ENCODE data around the gene APOBEC4. TPM values are rescaled to one million over a fixed set of nuclear protein-coding genes. Genes with fewer than 3 reads are reported as not detected.

APOBEC4 gene
- total and polyA plus RNA-seq, 2 of the 13 experiments (the other 11 are each of a cell fraction or from before 2014, with no cell fraction given) = not detected

GRCh38 chr1:183689762-183690204 is 36.7 kb upstream of the APOBEC4 start:
- ATAC-seq (no peak), DNase-seq (ENCODE audit: low spot score) (no peak), FAIRE-seq (no peak)
- intact Hi-C loops (cut with micrococcal nuclease; ENCODE audit: unreplicated experiment) = loop anchor here (10.0 kb wide), 1 partner anchor 55 kb away; the partner anchor contains the start of gene ARPC5
- H3K4me2 ChIP-seq (ENCODE audit: low read depth, low read length) = no peak overlapping the region
- H3K36me3 ChIP-seq (replicated peaks in 1 of 2; ENCODE audit: control insufficient read depth in 1 of 2, insufficient read depth in 2 of 2, low read length in 2 of 2) = no peaks in the 10 kb centered on the region
- no peak overlapping the region for H2AFZ ChIP-seq (ENCODE audit: low read length)
- no peaks in the 10 kb centered on the region for H4K20me1 ChIP-seq (ENCODE audit: insufficient read depth, low read length)
- BruUV-seq (replicated peaks) = no TSS peak
- H3K9ac ChIP-seq (ENCODE audit: insufficient read depth, low read depth, low read length) = no peak overlapping the region
- POLR2A ChIA-PET = no interaction called here
- TF ChIP-seq CEBPB (IDR thresholded peaks at IDR 0.05; ENCODE audit: borderline replicate concordance, low read depth, low read length) = peak; percentile 56
- TF ChIP-seq, protein P1, sequence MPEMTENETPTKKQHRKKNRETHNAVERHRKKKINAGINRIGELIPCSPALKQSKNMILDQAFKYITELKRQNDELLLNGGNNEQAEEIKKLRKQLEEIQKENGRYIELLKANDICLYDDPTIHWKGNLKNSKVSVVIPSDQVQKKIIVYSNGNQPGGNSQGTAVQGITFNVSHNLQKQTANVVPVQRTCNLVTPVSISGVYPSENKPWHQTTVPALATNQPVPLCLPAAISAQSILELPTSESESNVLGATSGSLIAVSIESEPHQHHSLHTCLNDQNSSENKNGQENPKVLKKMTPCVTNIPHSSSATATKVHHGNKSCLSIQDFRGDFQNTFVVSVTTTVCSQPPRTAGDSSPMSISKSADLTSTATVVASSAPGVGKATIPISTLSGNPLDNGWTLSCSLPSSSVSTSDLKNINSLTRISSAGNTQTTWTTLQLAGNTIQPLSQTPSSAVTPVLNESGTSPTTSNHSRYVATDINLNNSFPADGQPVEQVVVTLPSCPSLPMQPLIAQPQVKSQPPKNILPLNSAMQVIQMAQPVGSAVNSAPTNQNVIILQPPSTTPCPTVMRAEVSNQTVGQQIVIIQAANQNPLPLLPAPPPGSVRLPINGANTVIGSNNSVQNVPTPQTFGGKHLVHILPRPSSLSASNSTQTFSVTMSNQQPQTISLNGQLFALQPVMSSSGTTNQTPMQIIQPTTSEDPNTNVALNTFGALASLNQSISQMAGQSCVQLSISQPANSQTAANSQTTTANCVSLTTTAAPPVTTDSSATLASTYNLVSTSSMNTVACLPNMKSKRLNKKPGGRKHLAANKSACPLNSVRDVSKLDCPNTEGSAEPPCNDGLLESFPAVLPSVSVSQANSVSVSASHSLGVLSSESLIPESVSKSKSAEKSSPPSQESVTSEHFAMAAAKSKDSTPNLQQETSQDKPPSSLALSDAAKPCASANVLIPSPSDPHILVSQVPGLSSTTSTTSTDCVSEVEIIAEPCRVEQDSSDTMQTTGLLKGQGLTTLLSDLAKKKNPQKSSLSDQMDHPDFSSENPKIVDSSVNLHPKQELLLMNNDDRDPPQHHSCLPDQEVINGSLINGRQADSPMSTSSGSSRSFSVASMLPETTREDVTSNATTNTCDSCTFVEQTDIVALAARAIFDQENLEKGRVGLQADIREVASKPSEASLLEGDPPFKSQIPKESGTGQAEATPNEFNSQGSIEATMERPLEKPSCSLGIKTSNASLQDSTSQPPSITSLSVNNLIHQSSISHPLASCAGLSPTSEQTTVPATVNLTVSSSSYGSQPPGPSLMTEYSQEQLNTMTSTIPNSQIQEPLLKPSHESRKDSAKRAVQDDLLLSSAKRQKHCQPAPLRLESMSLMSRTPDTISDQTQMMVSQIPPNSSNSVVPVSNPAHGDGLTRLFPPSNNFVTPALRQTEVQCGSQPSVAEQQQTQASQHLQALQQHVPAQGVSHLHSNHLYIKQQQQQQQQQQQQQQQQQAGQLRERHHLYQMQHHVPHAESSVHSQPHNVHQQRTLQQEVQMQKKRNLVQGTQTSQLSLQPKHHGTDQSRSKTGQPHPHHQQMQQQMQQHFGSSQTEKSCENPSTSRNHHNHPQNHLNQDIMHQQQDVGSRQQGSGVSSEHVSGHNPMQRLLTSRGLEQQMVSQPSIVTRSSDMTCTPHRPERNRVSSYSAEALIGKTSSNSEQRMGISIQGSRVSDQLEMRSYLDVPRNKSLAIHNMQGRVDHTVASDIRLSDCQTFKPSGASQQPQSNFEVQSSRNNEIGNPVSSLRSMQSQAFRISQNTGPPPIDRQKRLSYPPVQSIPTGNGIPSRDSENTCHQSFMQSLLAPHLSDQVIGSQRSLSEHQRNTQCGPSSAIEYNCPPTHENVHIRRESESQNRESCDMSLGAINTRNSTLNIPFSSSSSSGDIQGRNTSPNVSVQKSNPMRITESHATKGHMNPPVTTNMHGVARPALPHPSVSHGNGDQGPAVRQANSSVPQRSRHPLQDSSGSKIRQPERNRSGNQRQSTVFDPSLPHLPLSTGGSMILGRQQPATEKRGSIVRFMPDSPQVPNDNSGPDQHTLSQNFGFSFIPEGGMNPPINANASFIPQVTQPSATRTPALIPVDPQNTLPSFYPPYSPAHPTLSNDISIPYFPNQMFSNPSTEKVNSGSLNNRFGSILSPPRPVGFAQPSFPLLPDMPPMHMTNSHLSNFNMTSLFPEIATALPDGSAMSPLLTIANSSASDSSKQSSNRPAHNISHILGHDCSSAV (CRISPR knock-in tag; IDR thresholded peaks at IDR 0.05; ENCODE audit: borderline replicate concordance) = no peak
- TF ChIP-seq, protein P2, sequence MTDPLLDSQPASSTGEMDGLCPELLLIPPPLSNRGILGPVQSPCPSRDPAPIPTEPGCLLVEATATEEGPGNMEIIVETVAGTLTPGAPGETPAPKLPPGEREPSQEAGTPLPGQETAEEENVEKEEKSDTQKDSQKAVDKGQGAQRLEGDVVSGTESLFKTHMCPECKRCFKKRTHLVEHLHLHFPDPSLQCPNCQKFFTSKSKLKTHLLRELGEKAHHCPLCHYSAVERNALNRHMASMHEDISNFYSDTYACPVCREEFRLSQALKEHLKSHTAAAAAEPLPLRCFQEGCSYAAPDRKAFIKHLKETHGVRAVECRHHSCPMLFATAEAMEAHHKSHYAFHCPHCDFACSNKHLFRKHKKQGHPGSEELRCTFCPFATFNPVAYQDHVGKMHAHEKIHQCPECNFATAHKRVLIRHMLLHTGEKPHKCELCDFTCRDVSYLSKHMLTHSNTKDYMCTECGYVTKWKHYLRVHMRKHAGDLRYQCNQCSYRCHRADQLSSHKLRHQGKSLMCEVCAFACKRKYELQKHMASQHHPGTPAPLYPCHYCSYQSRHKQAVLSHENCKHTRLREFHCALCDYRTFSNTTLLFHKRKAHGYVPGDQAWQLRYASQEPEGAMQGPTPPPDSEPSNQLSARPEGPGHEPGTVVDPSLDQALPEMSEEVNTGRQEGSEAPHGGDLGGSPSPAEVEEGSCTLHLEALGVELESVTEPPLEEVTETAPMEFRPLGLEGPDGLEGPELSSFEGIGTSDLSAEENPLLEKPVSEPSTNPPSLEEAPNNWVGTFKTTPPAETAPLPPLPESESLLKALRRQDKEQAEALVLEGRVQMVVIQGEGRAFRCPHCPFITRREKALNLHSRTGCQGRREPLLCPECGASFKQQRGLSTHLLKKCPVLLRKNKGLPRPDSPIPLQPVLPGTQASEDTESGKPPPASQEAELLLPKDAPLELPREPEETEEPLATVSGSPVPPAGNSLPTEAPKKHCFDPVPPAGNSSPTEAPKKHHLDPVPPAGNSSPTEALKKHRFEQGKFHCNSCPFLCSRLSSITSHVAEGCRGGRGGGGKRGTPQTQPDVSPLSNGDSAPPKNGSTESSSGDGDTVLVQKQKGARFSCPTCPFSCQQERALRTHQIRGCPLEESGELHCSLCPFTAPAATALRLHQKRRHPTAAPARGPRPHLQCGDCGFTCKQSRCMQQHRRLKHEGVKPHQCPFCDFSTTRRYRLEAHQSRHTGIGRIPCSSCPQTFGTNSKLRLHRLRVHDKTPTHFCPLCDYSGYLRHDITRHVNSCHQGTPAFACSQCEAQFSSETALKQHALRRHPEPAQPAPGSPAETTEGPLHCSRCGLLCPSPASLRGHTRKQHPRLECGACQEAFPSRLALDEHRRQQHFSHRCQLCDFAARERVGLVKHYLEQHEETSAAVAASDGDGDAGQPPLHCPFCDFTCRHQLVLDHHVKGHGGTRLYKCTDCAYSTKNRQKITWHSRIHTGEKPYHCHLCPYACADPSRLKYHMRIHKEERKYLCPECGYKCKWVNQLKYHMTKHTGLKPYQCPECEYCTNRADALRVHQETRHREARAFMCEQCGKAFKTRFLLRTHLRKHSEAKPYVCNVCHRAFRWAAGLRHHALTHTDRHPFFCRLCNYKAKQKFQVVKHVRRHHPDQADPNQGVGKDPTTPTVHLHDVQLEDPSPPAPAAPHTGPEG (CRISPR knock-in tag; IDR thresholded peaks at IDR 0.05) = no peak
- peak; percentile 92 for TF ChIP-seq LCORL (IDR thresholded peaks at IDR 0.05)
- TF ChIP-seq LCORL (CRISPR knock-in tag; IDR thresholded peaks at IDR 0.05) = no peak
- no peak for TF ChIP-seq ZNF597 (CRISPR knock-in tag; IDR thresholded peaks at IDR 0.05)
- H3K4me3 ChIP-seq (replicated peaks in 1 of 3; ENCODE audit: insufficient read depth in 1 of 3, low read depth in 2 of 3, low read length in 3 of 3) = no peak overlapping the region
- in situ Hi-C loops (cut with HindIII; ENCODE audit: extremely low pct_ligation_motif_present, low pct_unique_long_range_greater_than_20kb) = loop anchor here (10.0 kb wide), 1 partner anchor 45 kb away; no protein-coding TSS in a partner anchor
- H3K27me3 ChIP-seq (ENCODE audit: control insufficient read depth in 1 of 2, insufficient read depth in 2 of 2, low read length in 2 of 2) = no peaks in the 10 kb centered on the region
- no peak overlapping the region for H3K27ac ChIP-seq (ENCODE audit: extremely low read length, insufficient read depth, low read length)
- no peaks in the 10 kb centered on the region for H3K79me2 ChIP-seq (ENCODE audit: insufficient read depth, low read length)
- CTCF ChIA-PET (ENCODE audit: low intra/inter-chr PET ratio, low total read pairs) = no interaction called here
- peaks cover 16% of the 10 kb centered on the region for H3K4me1 ChIP-seq (ENCODE audit: insufficient read depth, low read length)
- H3K9me3 ChIP-seq (ENCODE audit: low read length) = no peaks in the 10 kb centered on the region
